K562 (cell line): ENCODE data around the gene OR14A2. TPM values are rescaled to one million over a fixed set of nuclear protein-coding genes. Genes with fewer than 3 reads are reported as not detected.

Source experiments
- BCLAF1 ChIP-seq, 2 experiments: fragments of 450-650 bp in 1 of 2; IDR thresholded peaks; 2 replicates each; pipeline ENCODE4 v1.6.1; 2011 to 2017; ENCODE audit warnings: low read depth in 2 of 2, antibody characterized with exemption in 1 of 2, borderline replicate concordance in 1 of 2, low read length in 1 of 2, mild to moderate bottlenecking in 1 of 2, mixed read lengths in 1 of 2; ENCODE audit not compliant: control insufficient read depth in 1 of 2
- polyA plus RNA-seq, 8 experiments: library from polyadenylated mRNA; depleted of rRNA in 4 of 8; stranded (reverse) in 5 of 8; unstranded in 3 of 8; fragments of >200 nt; fragmentation: Nextera tagmentation in 2 of 8; fragmentation: Illumina TruSeq in 1 of 8; extraction: Ambion mirVana in 2 of 8; extraction: Trizol in 1 of 8; gene quantifications; 2 replicates each; pipeline versions ENCODE4 v1.2.1 to v1.2.3, GENCODE V29; 2011 to 2014; ENCODE audit warnings: inconsistent platforms in 1 of 8, missing spikeins in 1 of 8
- total RNA-seq, 7 experiments: library from RNA; depleted of rRNA in 6 of 7; stranded (reverse); fragments of >200 nt in 6 of 7; fragmentation: Illumina TruSeq in 2 of 7; extraction: Trizol in 2 of 7; gene quantifications; 2 replicates each; pipeline versions ENCODE4 v1.2.1 to v1.2.3, GENCODE V29; 2011 to 2021; ENCODE audit warnings: low replicate concordance in 1 of 7

OR14A2 gene
- total and polyA plus RNA-seq, 9 of the 15 experiments (the other 6 are each of a cell fraction or from before 2014, with no cell fraction given): not detected

DNA sequence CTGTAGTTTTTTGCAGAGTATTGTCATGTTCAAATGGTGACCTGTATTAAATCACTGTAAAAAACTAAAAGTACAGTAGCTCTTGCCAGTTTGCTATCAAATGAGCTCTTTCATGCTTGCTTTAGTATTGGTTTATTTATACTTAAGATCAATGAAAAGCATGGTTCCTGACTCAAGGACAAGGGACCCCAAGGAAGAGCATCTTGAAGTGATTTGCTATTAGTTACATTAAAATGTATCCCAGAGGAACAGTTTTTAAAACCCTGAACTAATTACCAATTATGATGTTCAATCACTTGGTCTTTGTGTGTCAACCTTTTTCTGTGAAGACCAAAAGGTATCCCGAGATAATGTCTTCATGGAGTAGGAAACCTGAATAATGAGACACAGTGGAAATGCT is 68.3 kb downstream of the OR14A2 start, which contains the start of gene OR13G1 (continued):
- TF ChIP-seq BCLAF1 (IDR thresholded peaks at IDR 0.05; ENCODE audit: borderline replicate concordance in 1 of 2, control insufficient read depth in 1 of 2, low read depth in 2 of 2, low read length in 1 of 2): no peak

Other genes with a start within 250 kb of the OR14A2 start
Only the 7 nearest of the 16 such genes appear.
- not detected in 2 replicates for gene OR13G1, start 68.4 kb downstream of the OR14A2 start, total RNA-seq (2014; rRNA removed)
- not detected in 2 replicates for gene OR13G1, start 68.4 kb downstream of the OR14A2 start, total RNA-seq (2014; rRNA removed; fragmentation: Illumina TruSeq; extraction: Trizol)
- gene OR13G1, start 68.4 kb downstream of the OR14A2 start, total RNA-seq (2015; rRNA removed; fragmentation: Illumina TruSeq; extraction: Trizol): not detected in 2 replicates
- gene OR13G1, start 68.4 kb downstream of the OR14A2 start, total RNA-seq (2021): not detected in 2 replicates
- gene OR13G1, start 68.4 kb downstream of the OR14A2 start, polyA plus RNA-seq (2011; rRNA removed): not detected in 2 replicates
- not detected in 2 replicates for gene OR13G1, start 68.4 kb downstream of the OR14A2 start, polyA plus RNA-seq (2014; fragmentation: Illumina TruSeq; extraction: Trizol)
- not detected for gene OR13G1, start 68.4 kb downstream of the OR14A2 start, polyA plus RNA-seq (2014; fragmentation: Nextera tagmentation; extraction: Ambion mirVana)
- not detected in 2 replicates for gene OR13G1, start 68.4 kb downstream of the OR14A2 start, polyA plus RNA-seq (2014; rRNA removed)
- not detected in 2 replicates for gene OR6F1, start 31.5 kb downstream of the OR14A2 start, total RNA-seq (2014; rRNA removed)
- not detected in 2 replicates for gene OR6F1, start 31.5 kb downstream of the OR14A2 start, total RNA-seq (2014; rRNA removed; fragmentation: Illumina TruSeq; extraction: Trizol)
- gene OR6F1, start 31.5 kb downstream of the OR14A2 start, total RNA-seq (2015; rRNA removed; fragmentation: Illumina TruSeq; extraction: Trizol): not detected in 2 replicates
- gene OR6F1, start 31.5 kb downstream of the OR14A2 start, total RNA-seq (2021): not detected in 2 replicates
- gene OR6F1, start 31.5 kb downstream of the OR14A2 start, polyA plus RNA-seq (2011; rRNA removed): not detected in 2 replicates
- not detected in 2 replicates for gene OR6F1, start 31.5 kb downstream of the OR14A2 start, polyA plus RNA-seq (2014; fragmentation: Illumina TruSeq; extraction: Trizol)
- gene OR6F1, start 31.5 kb downstream of the OR14A2 start, polyA plus RNA-seq (2014; fragmentation: Nextera tagmentation; extraction: Ambion mirVana): not detected
- not detected in 2 replicates for gene OR6F1, start 31.5 kb downstream of the OR14A2 start, polyA plus RNA-seq (2014; rRNA removed)
- not detected in 2 replicates for gene OR14K1, start 9.5 kb downstream of the OR14A2 start, total RNA-seq (2014; rRNA removed)
- gene OR14K1, start 9.5 kb downstream of the OR14A2 start, total RNA-seq (2014; rRNA removed; fragmentation: Illumina TruSeq; extraction: Trizol): not detected in 2 replicates
- not detected in 2 replicates for gene OR14K1, start 9.5 kb downstream of the OR14A2 start, total RNA-seq (2015; rRNA removed; fragmentation: Illumina TruSeq; extraction: Trizol)
- not detected in 2 replicates for gene OR14K1, start 9.5 kb downstream of the OR14A2 start, total RNA-seq (2021)
- not detected in 2 replicates for gene OR14K1, start 9.5 kb downstream of the OR14A2 start, polyA plus RNA-seq (2011; rRNA removed)
- not detected in 2 replicates for gene OR14K1, start 9.5 kb downstream of the OR14A2 start, polyA plus RNA-seq (2014; fragmentation: Illumina TruSeq; extraction: Trizol)
- gene OR14K1, start 9.5 kb downstream of the OR14A2 start, polyA plus RNA-seq (2014; fragmentation: Nextera tagmentation; extraction: Ambion mirVana): not detected
- not detected in 2 replicates for gene OR14K1, start 9.5 kb downstream of the OR14A2 start, polyA plus RNA-seq (2014; rRNA removed)
- gene OR1C1, start 12.4 kb upstream of the OR14A2 start, total RNA-seq (2014; rRNA removed): not detected in 2 replicates
- gene OR1C1, start 12.4 kb upstream of the OR14A2 start, total RNA-seq (2014; rRNA removed; fragmentation: Illumina TruSeq; extraction: Trizol): not detected in 2 replicates
- gene OR1C1, start 12.4 kb upstream of the OR14A2 start, total RNA-seq (2015; rRNA removed; fragmentation: Illumina TruSeq; extraction: Trizol): not detected in 2 replicates
- gene OR1C1, start 12.4 kb upstream of the OR14A2 start, total RNA-seq (2021): not detected in 2 replicates
- not detected in 2 replicates for gene OR1C1, start 12.4 kb upstream of the OR14A2 start, polyA plus RNA-seq (2011; rRNA removed)
- not detected in 2 replicates for gene OR1C1, start 12.4 kb upstream of the OR14A2 start, polyA plus RNA-seq (2014; fragmentation: Illumina TruSeq; extraction: Trizol)
- gene OR1C1, start 12.4 kb upstream of the OR14A2 start, polyA plus RNA-seq (2014; fragmentation: Nextera tagmentation; extraction: Ambion mirVana): not detected
- not detected in 2 replicates for gene OR1C1, start 12.4 kb upstream of the OR14A2 start, polyA plus RNA-seq (2014; rRNA removed)
- gene OR14A16, start 76.0 kb upstream of the OR14A2 start, total RNA-seq (2014; rRNA removed): not detected in 2 replicates
- gene OR14A16, start 76.0 kb upstream of the OR14A2 start, total RNA-seq (2014; rRNA removed; fragmentation: Illumina TruSeq; extraction: Trizol): not detected in 2 replicates
- gene OR14A16, start 76.0 kb upstream of the OR14A2 start, total RNA-seq (2015; rRNA removed; fragmentation: Illumina TruSeq; extraction: Trizol): not detected in 2 replicates
- gene OR14A16, start 76.0 kb upstream of the OR14A2 start, total RNA-seq (2021): not detected in 2 replicates
- not detected in 2 replicates for gene OR14A16, start 76.0 kb upstream of the OR14A2 start, polyA plus RNA-seq (2011; rRNA removed)
- gene OR14A16, start 76.0 kb upstream of the OR14A2 start, polyA plus RNA-seq (2014; fragmentation: Illumina TruSeq; extraction: Trizol): not detected in 2 replicates
- not detected for gene OR14A16, start 76.0 kb upstream of the OR14A2 start, polyA plus RNA-seq (2014; fragmentation: Nextera tagmentation; extraction: Ambion mirVana)
- not detected in 2 replicates for gene OR14A16, start 76.0 kb upstream of the OR14A2 start, polyA plus RNA-seq (2014; rRNA removed)
- gene OR11L1, start 93.8 kb upstream of the OR14A2 start, total RNA-seq (2014; rRNA removed): not detected in 2 replicates
- gene OR11L1, start 93.8 kb upstream of the OR14A2 start, total RNA-seq (2014; rRNA removed; fragmentation: Illumina TruSeq; extraction: Trizol): not detected in 2 replicates
- not detected in 2 replicates for gene OR11L1, start 93.8 kb upstream of the OR14A2 start, total RNA-seq (2015; rRNA removed; fragmentation: Illumina TruSeq; extraction: Trizol)
- not detected in 2 replicates for gene OR11L1, start 93.8 kb upstream of the OR14A2 start, total RNA-seq (2021)
- gene OR11L1, start 93.8 kb upstream of the OR14A2 start, polyA plus RNA-seq (2011; rRNA removed): not detected in 2 replicates
- gene OR11L1, start 93.8 kb upstream of the OR14A2 start, polyA plus RNA-seq (2014; fragmentation: Illumina TruSeq; extraction: Trizol): not detected in 2 replicates
- not detected for gene OR11L1, start 93.8 kb upstream of the OR14A2 start, polyA plus RNA-seq (2014; fragmentation: Nextera tagmentation; extraction: Ambion mirVana)
- gene OR11L1, start 93.8 kb upstream of the OR14A2 start, polyA plus RNA-seq (2014; rRNA removed): not detected in 2 replicates
- 9.7 and 10.4 TPM in 2 replicates for gene TRIM58, start 109.0 kb upstream of the OR14A2 start, total RNA-seq (2014; rRNA removed)
- 6.6 and 7.2 TPM in 2 replicates for gene TRIM58, start 109.0 kb upstream of the OR14A2 start, total RNA-seq (2014; rRNA removed; fragmentation: Illumina TruSeq; extraction: Trizol)
- gene TRIM58, start 109.0 kb upstream of the OR14A2 start, total RNA-seq (2015; rRNA removed; fragmentation: Illumina TruSeq; extraction: Trizol): 7.0 and 7.9 TPM in 2 replicates
- gene TRIM58, start 109.0 kb upstream of the OR14A2 start, total RNA-seq (2021): 19.1 and 19.8 TPM in 2 replicates
- 4.1 and 5.6 TPM in 2 replicates for gene TRIM58, start 109.0 kb upstream of the OR14A2 start, polyA plus RNA-seq (2011; rRNA removed)
- 10.6 and 13.8 TPM in 2 replicates for gene TRIM58, start 109.0 kb upstream of the OR14A2 start, polyA plus RNA-seq (2014; fragmentation: Illumina TruSeq; extraction: Trizol)
- gene TRIM58, start 109.0 kb upstream of the OR14A2 start, polyA plus RNA-seq (2014; fragmentation: Nextera tagmentation; extraction: Ambion mirVana): 1 to 10 TPM; 3.8 to 5.8 TPM
- gene TRIM58, start 109.0 kb upstream of the OR14A2 start, polyA plus RNA-seq (2014; rRNA removed): 8.7 and 10.4 TPM in 2 replicates